H9 (cell line): ENCODE measurements around the gene BLOC1S3. TPM values are rescaled to one million over a fixed set of nuclear protein-coding genes. Genes with fewer than 3 reads are reported as not detected.

Experiments used
- DNase-seq: peaks from one replicate; pipeline ENCODE4 v3.0.0-alpha.2; 2017
- H2AFZ ChIP-seq: one replicate; pipeline ENCODE4 v1.6.1; 2013; ENCODE audit warnings: mild to moderate bottlenecking, low read length, control low read depth, moderate library complexity
- H2AK5ac ChIP-seq: 2 replicates; pipeline ENCODE4 v1.6.1; 2013; ENCODE audit warnings: low read length, control low read depth, mixed read lengths; ENCODE audit not compliant: insufficient read length
- H2BK120ac ChIP-seq: one replicate; pipeline ENCODE4 v1.6.1; 2013; ENCODE audit warnings: low read depth, mild to moderate bottlenecking, low read length, control low read depth, inconsistent platforms; ENCODE audit not compliant: poor library complexity, severe bottlenecking
- H2BK12ac ChIP-seq: 2 replicates; pipeline ENCODE4 v1.6.1; 2013; ENCODE audit warnings: low read length, control low read depth, mixed read lengths, low read depth; ENCODE audit not compliant: insufficient read length
- H2BK15ac ChIP-seq: 2 replicates; pipeline ENCODE4 v1.6.1; 2013; ENCODE audit warnings: low read depth, low read length, control low read depth
- H2BK20ac ChIP-seq: one replicate; pipeline ENCODE4 v1.6.1; 2013; ENCODE audit warnings: low read depth, mild to moderate bottlenecking, low read length, control low read depth, inconsistent platforms; ENCODE audit not compliant: poor library complexity, severe bottlenecking
- H2BK5ac ChIP-seq: 2 replicates; pipeline ENCODE4 v1.6.1; 2013; ENCODE audit warnings: low read length, control low read depth, mixed read lengths; ENCODE audit not compliant: insufficient read length
- H3K14ac ChIP-seq: 2 replicates; pipeline ENCODE4 v1.6.1; 2013; ENCODE audit warnings: low read length, control low read depth; ENCODE audit not compliant: insufficient read depth
- H3K18ac ChIP-seq: 2 replicates; pipeline ENCODE4 v1.6.1; 2013; ENCODE audit warnings: low read depth, mild to moderate bottlenecking, mixed read lengths, low read length, control low read depth; ENCODE audit not compliant: insufficient read length
- H3K23ac ChIP-seq: 2 replicates; pipeline ENCODE4 v1.6.1; 2013; ENCODE audit warnings: low read length, control low read depth, mixed read lengths, low read depth; ENCODE audit not compliant: insufficient read length
- H3K23me2 ChIP-seq: 2 replicates; pipeline ENCODE4 v1.6.1; 2013; ENCODE audit warnings: low read depth, mild to moderate bottlenecking, mixed read lengths, low read length, control low read depth; ENCODE audit not compliant: insufficient read length, poor library complexity, severe bottlenecking
- H3K27ac ChIP-seq: 2 replicates; pipeline ENCODE4 v1.5.1; 2013; ENCODE audit warnings: low read length, control low read depth, mixed read lengths, low read depth; ENCODE audit not compliant: insufficient read length
- H3K27me3 ChIP-seq: 2 replicates; pipeline ENCODE4 v1.6.1; 2013; ENCODE audit warnings: low read length, control low read depth, inconsistent platforms; ENCODE audit not compliant: insufficient read depth
- H3K4ac ChIP-seq: 2 replicates; pipeline ENCODE4 v1.6.1; 2013; ENCODE audit warnings: low read depth, mild to moderate bottlenecking, control low read depth, inconsistent platforms, low read length, moderate library complexity
- H3K4me1 ChIP-seq: 2 replicates; pipeline ENCODE4 v1.6.1; 2013; ENCODE audit warnings: low read length, control low read depth, inconsistent platforms; ENCODE audit not compliant: insufficient read depth
- H3K4me2 ChIP-seq: 2 replicates; pipeline ENCODE4 v1.6.1; 2013; ENCODE audit warnings: low read length, control low read depth, mixed read lengths; ENCODE audit not compliant: insufficient read length, insufficient read depth
- H3K56ac ChIP-seq: 2 replicates; pipeline ENCODE4 v1.6.1; 2013; ENCODE audit warnings: low read depth, mild to moderate bottlenecking, mixed read lengths, low read length, control low read depth; ENCODE audit not compliant: insufficient read length
- H3K79me1 ChIP-seq: 2 replicates; pipeline ENCODE4 v1.6.1; 2013; ENCODE audit warnings: low read depth, mild to moderate bottlenecking, moderate library complexity, low read length, control low read depth, inconsistent platforms; ENCODE audit not compliant: insufficient read depth, poor library complexity, severe bottlenecking
- H3K79me2 ChIP-seq: 2 replicates; pipeline ENCODE4 v1.6.1; 2013; ENCODE audit warnings: low read length, control low read depth, inconsistent platforms; ENCODE audit not compliant: insufficient read depth
- H3K9ac ChIP-seq: 2 replicates; pipeline ENCODE4 v1.6.1; 2013; ENCODE audit warnings: low read length, control low read depth, mixed read lengths; ENCODE audit not compliant: insufficient read length; ENCODE audit errors: extremely low read depth
- H3K9me3 ChIP-seq: one replicate; pipeline ENCODE4 v1.6.1; 2013; ENCODE audit warnings: low read depth, low read length, inconsistent platforms; ENCODE audit not compliant: control insufficient read depth
- H3T11ph ChIP-seq: one replicate; pipeline ENCODE4 v1.6.1; 2013; ENCODE audit warnings: mild to moderate bottlenecking, low read length, control low read depth, inconsistent platforms
- H4K20me1 ChIP-seq: one replicate; pipeline ENCODE4 v1.6.1; 2013; ENCODE audit not compliant: control insufficient read depth, insufficient read length, insufficient read depth
- H4K5ac ChIP-seq: 2 replicates; pipeline ENCODE4 v1.6.1; 2013; ENCODE audit warnings: low read depth, mild to moderate bottlenecking, mixed read lengths, low read length, control low read depth; ENCODE audit not compliant: insufficient read length
- H4K8ac ChIP-seq: replicated peaks from 2 replicates; pipeline ENCODE4 v1.6.1; 2013; ENCODE audit warnings: low read length, control low read depth, mixed read lengths, low read depth; ENCODE audit not compliant: insufficient read length
- H4K91ac ChIP-seq: 2 replicates; pipeline ENCODE4 v1.6.1; 2013; ENCODE audit warnings: low read depth, mild to moderate bottlenecking, moderate library complexity, mixed read lengths, low read length, control low read depth; ENCODE audit not compliant: insufficient read length
- H3K27ac Mint-ChIP-seq, 3 experiments: 2 replicates in 2 of 3; 3 replicates in 1 of 3; pipeline ENCODE4 v1.8.0; 2020 to 2021; ENCODE audit warnings: mixed read lengths in 3 of 3, mild to moderate bottlenecking in 1 of 3, moderate library complexity in 1 of 3
- H3K27me3 Mint-ChIP-seq: 2 replicates; pipeline ENCODE4 v1.8.0; 2021; ENCODE audit warnings: low read depth, mild to moderate bottlenecking, moderate library complexity, mixed read lengths
- H3K36me3 Mint-ChIP-seq, 3 experiments: 2 replicates in 2 of 3; 3 replicates in 1 of 3; pipeline ENCODE4 v1.8.0; 2020 to 2021; ENCODE audit warnings: low read depth in 3 of 3, mixed read lengths in 3 of 3; ENCODE audit not compliant: insufficient read depth in 1 of 3
- H3K4me1 Mint-ChIP-seq, 2 experiments: 2 replicates each; pipeline ENCODE4 v1.8.0; 2020; ENCODE audit warnings: mixed read lengths in 2 of 2
- H3K4me3 Mint-ChIP-seq, 2 experiments: 2 replicates in 1 of 2; 3 replicates in 1 of 2; pipeline ENCODE4 v1.8.0; 2020 to 2021; ENCODE audit warnings: mild to moderate bottlenecking in 2 of 2, mixed read lengths in 2 of 2, moderate library complexity in 1 of 2
- H3K9me3 Mint-ChIP-seq, 2 experiments: 2 replicates in 1 of 2; 3 replicates in 1 of 2; pipeline ENCODE4 v1.8.0; 2020; ENCODE audit warnings: mild to moderate bottlenecking in 2 of 2, mixed read lengths in 2 of 2, moderate library complexity in 1 of 2
- WGBS: extraction: QIAGEN DNeasy Blood & Tissue Kit; methylation state at CpG from one replicate; pipeline ENCODE4 v1.1.7; 2013; ENCODE audit warnings: missing lambda C conversion rate, low lambda C conversion rate, mixed read lengths; ENCODE audit not compliant: insufficient read length; ENCODE audit errors: extremely low coverage; 5-methylcytosine and 5-hydroxymethylcytosine counted together
- total RNA-seq: library from RNA; stranded (reverse); gene quantifications from 2 replicates; pipeline ENCODE4 v1.2.1, GENCODE V29; 2021
- TF ChIP-seq, protein P1 (sequence below): fragments of 200-600 bp; sonication (generic); conservative IDR thresholded peaks from 3 replicates; pipeline ENCODE4 v1.8.0; 2021; ENCODE audit warnings: antibody characterized with exemption, mild to moderate bottlenecking

Gene BLOC1S3
- total RNA-seq, 1 experiment from 2014 or later = 9.2 TPM

GRCh38 chr19:45164577-45165335 lies 13.8 kb upstream of the BLOC1S3 start:
- H3K56ac ChIP-seq = no peak overlapping the region
- H4K91ac ChIP-seq = no peak overlapping the region
- WGBS = no CpG with 5 or more reads among the region's 27 CpGs
- peaks cover 22% of the 10 kb centered on the region for H3K27me3 Mint-ChIP-seq
- no peak overlapping the region for H3K4me2 ChIP-seq
- no peaks in the 10 kb centered on the region for H3K79me1 ChIP-seq
- H3K14ac ChIP-seq = peak overlapping the region; percentile 13; the same call in 1 of the 2 replicates
- H3K23ac ChIP-seq = no peak overlapping the region
- no peaks in the 10 kb centered on the region for H4K20me1 ChIP-seq
- TF ChIP-seq, protein P1, sequence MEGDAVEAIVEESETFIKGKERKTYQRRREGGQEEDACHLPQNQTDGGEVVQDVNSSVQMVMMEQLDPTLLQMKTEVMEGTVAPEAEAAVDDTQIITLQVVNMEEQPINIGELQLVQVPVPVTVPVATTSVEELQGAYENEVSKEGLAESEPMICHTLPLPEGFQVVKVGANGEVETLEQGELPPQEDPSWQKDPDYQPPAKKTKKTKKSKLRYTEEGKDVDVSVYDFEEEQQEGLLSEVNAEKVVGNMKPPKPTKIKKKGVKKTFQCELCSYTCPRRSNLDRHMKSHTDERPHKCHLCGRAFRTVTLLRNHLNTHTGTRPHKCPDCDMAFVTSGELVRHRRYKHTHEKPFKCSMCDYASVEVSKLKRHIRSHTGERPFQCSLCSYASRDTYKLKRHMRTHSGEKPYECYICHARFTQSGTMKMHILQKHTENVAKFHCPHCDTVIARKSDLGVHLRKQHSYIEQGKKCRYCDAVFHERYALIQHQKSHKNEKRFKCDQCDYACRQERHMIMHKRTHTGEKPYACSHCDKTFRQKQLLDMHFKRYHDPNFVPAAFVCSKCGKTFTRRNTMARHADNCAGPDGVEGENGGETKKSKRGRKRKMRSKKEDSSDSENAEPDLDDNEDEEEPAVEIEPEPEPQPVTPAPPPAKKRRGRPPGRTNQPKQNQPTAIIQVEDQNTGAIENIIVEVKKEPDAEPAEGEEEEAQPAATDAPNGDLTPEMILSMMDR = peak; percentile 22; the same call in 1 of the 3 replicates
- H3K18ac ChIP-seq = no peak overlapping the region
- no peaks in the 10 kb centered on the region for H3K4me1 ChIP-seq
- no peak overlapping the region for H4K5ac ChIP-seq
- no peak overlapping the region for H2BK5ac ChIP-seq
- H3K4ac ChIP-seq = no peak overlapping the region
- no peak overlapping the region for H3K9ac ChIP-seq
- H3K27me3 ChIP-seq = no peaks in the 10 kb centered on the region
- no peaks in the 10 kb centered on the region for H3K23me2 ChIP-seq
- no peaks in the 10 kb centered on the region; a peak in 1 of 7 replicates for H3K36me3 Mint-ChIP-seq
- H3K27ac Mint-ChIP-seq = no peak overlapping the region
- H3K79me2 ChIP-seq = no peaks in the 10 kb centered on the region
- H3K4me1 Mint-ChIP-seq = peaks cover 2 to 29% of the 10 kb centered on the region in 2 experiments
- H2BK120ac ChIP-seq = no peak overlapping the region
- H3K4me3 Mint-ChIP-seq = no peak overlapping the region
- H2AFZ ChIP-seq = no peak overlapping the region
- H2BK15ac ChIP-seq = no peak overlapping the region
- no peaks in the 10 kb centered on the region for H3K9me3 ChIP-seq
- H3T11ph ChIP-seq = no peak overlapping the region
- no peaks in the 10 kb centered on the region for H3K9me3 Mint-ChIP-seq
- peak; percentile 96 for DNase-seq
- H3K27ac ChIP-seq = no peak overlapping the region
- H2BK20ac ChIP-seq = no peak overlapping the region
- H4K8ac ChIP-seq = no peak overlapping the region
- H2BK12ac ChIP-seq = no peak overlapping the region
- H2AK5ac ChIP-seq = no peak overlapping the region
